HCT116 (cell line): ENCODE measurements around the gene SHANK2. TPM values are rescaled to one million over a fixed set of nuclear protein-coding genes. Genes with fewer than 3 reads are reported as not detected.

Experiments
- ATAC-seq: fragments of 200-7000 bp; cut with Tn5 transposase; 2 replicates; pipeline ENCODE4 v1.9.1; 2020; ENCODE audit warnings: mild to moderate bottlenecking, moderate library complexity
- BruUV-seq: library from RNA; stranded (reverse); fragments of 400-500 nt; replicated peaks from 2 replicates; lab custom pipeline; 2021; lab: Mats Ljungman, UMichigan
- CTCF ChIA-PET: fragments of 300-600 bp; sonication (Branson Sonifier 250); formaldehyde crosslinking; loops from one replicate; lab custom pipeline; 2021; ENCODE audit warnings: antibody characterized with exemption; lab: Charles Lee
- POLR2A ChIA-PET: fragments of 300-600, 350-600 bp; sonication (Branson Sonifier 250); formaldehyde crosslinking; loops from one replicate; lab custom pipeline; 2021; ENCODE audit warnings: antibody characterized with exemption; lab: Charles Lee
- RAD21 ChIA-PET, 2 experiments: fragments of 300-600 bp; sonication (Branson Sonifier 250); formaldehyde crosslinking; loops; one replicate each; lab custom pipeline; 2023; ENCODE audit warnings: low total read pairs in 2 of 2; ENCODE audit not compliant: uncharacterized antibody in 2 of 2, unreplicated experiment in 2 of 2, low non-redundant PET in 1 of 2; lab: Charles Lee
- DNase-seq: peaks from one replicate; pipeline ENCODE4 v3.0.0-alpha.2; 2010; ENCODE audit warnings: low read depth, low spot score
- H2AFZ ChIP-seq: fragments of 200-600 bp; shearing (Covaris generic), sonication (generic); 2 replicates; pipeline ENCODE4 v1.6.1; 2017; ENCODE audit warnings: low read depth, mixed run types, mixed read lengths, antibody characterized with exemption, low read length; ENCODE audit not compliant: poor library complexity, severe bottlenecking
- H3K27ac ChIP-seq: 2 replicates; pipeline ENCODE4 v1.5.1; 2012; ENCODE audit warnings: low read depth, low read length
- H3K27me3 ChIP-seq: fragments of 200-600 bp; sonication (generic); 2 replicates; pipeline ENCODE4 v1.6.1; 2016; ENCODE audit warnings: mixed run types, low read length, mixed read lengths; ENCODE audit not compliant: insufficient read depth
- H3K36me3 ChIP-seq, 2 experiments: fragments of 200-500 bp in 1 of 2; fragments of 200-600 bp in 1 of 2; sonication (Bioruptor generic) in 1 of 2; sonication (generic) in 1 of 2; 2 replicates each; pipeline versions ENCODE4 v1.5.1 to v1.6.1; 2014 to 2016; ENCODE audit warnings: low read length in 2 of 2, inconsistent platforms in 1 of 2, mixed read lengths in 1 of 2, mixed run types in 1 of 2; ENCODE audit not compliant: insufficient read depth in 2 of 2, control insufficient read depth in 1 of 2
- H3K4me1 ChIP-seq, 2 experiments: fragments of 200-600 bp in 1 of 2; sonication (generic) in 1 of 2; 2 replicates each; pipeline versions ENCODE4 v1.5.1 to v1.6.1; 2012 to 2017; ENCODE audit warnings: low read length in 2 of 2, inconsistent platforms in 1 of 2, mild to moderate bottlenecking in 1 of 2, mixed read lengths in 1 of 2, mixed run types in 1 of 2, moderate library complexity in 1 of 2; ENCODE audit not compliant: insufficient read depth in 2 of 2, control insufficient read depth in 1 of 2
- H3K4me2 ChIP-seq: fragments of 200-600 bp; sonication (generic); 2 replicates; pipeline ENCODE4 v1.6.1; 2017; ENCODE audit warnings: mixed run types, low read length, mixed read lengths
- H3K4me3 ChIP-seq, 2 experiments: fragments of 200-600 bp in 1 of 2; sonication (generic) in 1 of 2; replicated peaks in 1 of 2; 2 replicates each; pipeline ENCODE4 v1.5.1; 2011 to 2016; ENCODE audit warnings: low read length in 2 of 2, control low read depth in 1 of 2, low read depth in 1 of 2, mild to moderate bottlenecking in 1 of 2, mixed read lengths in 1 of 2, mixed run types in 1 of 2
- H3K79me2 ChIP-seq: fragments of 200-600 bp; sonication (generic); 2 replicates; pipeline ENCODE4 v1.6.1; 2017; ENCODE audit warnings: mild to moderate bottlenecking, mixed run types, low read length, moderate library complexity, mixed read lengths; ENCODE audit not compliant: insufficient read depth
- H3K9ac ChIP-seq: fragments of 200-600 bp; sonication (generic); 2 replicates; pipeline ENCODE4 v1.6.1; 2016; ENCODE audit warnings: low read length, mixed read lengths
- H3K9me2 ChIP-seq: fragments of 200-600 bp; sonication (generic), shearing (Covaris generic); 2 replicates; pipeline ENCODE4 v1.6.1; 2017; ENCODE audit warnings: mixed run types, mild to moderate bottlenecking, moderate library complexity; ENCODE audit not compliant: insufficient read depth
- H3K9me3 ChIP-seq, 2 experiments: fragments of 200-500 bp in 1 of 2; fragments of 200-600 bp in 1 of 2; sonication (Bioruptor generic) in 1 of 2; sonication (generic) in 1 of 2; 2 replicates each; pipeline ENCODE4 v1.6.1; 2014 to 2017; ENCODE audit warnings: low read length in 2 of 2, mixed read lengths in 2 of 2, inconsistent platforms in 1 of 2, low read depth in 1 of 2, mild to moderate bottlenecking in 1 of 2, mixed run types in 1 of 2, moderate library complexity in 1 of 2; ENCODE audit not compliant: control insufficient read depth in 1 of 2, insufficient read depth in 1 of 2
- H4K20me1 ChIP-seq: fragments of 200-600 bp; sonication (generic), shearing (Covaris generic); 2 replicates; pipeline ENCODE4 v1.6.1; 2017; ENCODE audit warnings: mixed run types, mild to moderate bottlenecking, moderate library complexity; ENCODE audit not compliant: insufficient read depth
- CBX3 ChIP-seq: IDR thresholded peaks from 2 replicates; pipeline ENCODE4 v1.6.1; 2012; ENCODE audit warnings: low read depth
- CEBPB ChIP-seq: IDR thresholded peaks from 2 replicates; pipeline ENCODE4 v1.6.1; 2012; ENCODE audit warnings: low read depth
- EGR1 ChIP-seq: IDR thresholded peaks from 2 replicates; pipeline ENCODE4 v1.6.1; 2012; ENCODE audit warnings: low read depth
- ELF1 ChIP-seq: IDR thresholded peaks from 2 replicates; pipeline ENCODE4 v1.6.1; 2012; ENCODE audit warnings: low read depth, borderline replicate concordance
- EZH2 ChIP-seq: fragments of 200-600 bp; sonication (generic); IDR thresholded peaks from 2 replicates; pipeline ENCODE4 v1.6.1; 2017; ENCODE audit warnings: antibody characterized with exemption, mixed run types
- EZH2phosphoT487 ChIP-seq: fragments of 200-600 bp; IDR thresholded peaks from 2 replicates; pipeline ENCODE4 v1.6.1; 2018; ENCODE audit warnings: antibody characterized with exemption, borderline replicate concordance
- POLR2A ChIP-seq: IDR thresholded peaks from 2 replicates; pipeline ENCODE4 v1.7.0; 2011; ENCODE audit warnings: borderline replicate concordance; ENCODE audit not compliant: insufficient read depth, insufficient read length; ENCODE audit errors: extremely low read depth
- POLR2AphosphoS5 ChIP-seq: IDR thresholded peaks from 2 replicates; pipeline ENCODE4 v1.6.1; 2011; ENCODE audit warnings: mild to moderate bottlenecking, low read depth, low read length, moderate library complexity
- TCF7L2 ChIP-seq: IDR thresholded peaks from 2 replicates; pipeline ENCODE4 v1.7.0; 2011; ENCODE audit warnings: borderline replicate concordance, inconsistent platforms; ENCODE audit not compliant: insufficient read depth, insufficient read length; ENCODE audit errors: extremely low read depth
- YY1 ChIP-seq: IDR thresholded peaks from 2 replicates; pipeline ENCODE4 v1.6.1; 2011; ENCODE audit warnings: low read length, low read depth, moderate library complexity, mild to moderate bottlenecking; ENCODE audit not compliant: insufficient replicate concordance; ENCODE audit errors: extremely low read depth
- ZFX ChIP-seq: fragments of 450-650 bp; IDR thresholded peaks from 2 replicates; pipeline ENCODE4 v1.6.1; 2017
- ZNF274 ChIP-seq: fragments of 200-500 bp; sonication (Bioruptor generic); IDR thresholded peaks from 2 replicates; pipeline ENCODE4 v1.6.1; 2014; ENCODE audit warnings: mild to moderate bottlenecking, low read depth, low read length, inconsistent platforms
- intact Hi-C: fragments of 100-400 bp; cut with micrococcal nuclease; formaldehyde crosslinking; loops from 2 replicates; pipeline ENCODE4 v1.10.0; 2022
- total RNA-seq: library from RNA; stranded (reverse); gene quantifications from one replicate; pipeline ENCODE4 v1.2.1, GENCODE V29; 2021; ENCODE audit not compliant: unreplicated experiment
- TF ChIP-seq, protein P1 (sequence below): IDR thresholded peaks from 2 replicates; pipeline ENCODE4 v1.6.1; 2012
- TF ChIP-seq, protein P2 (sequence below): IDR thresholded peaks from 2 replicates; pipeline ENCODE4 v1.6.1; 2011; ENCODE audit warnings: mild to moderate bottlenecking, low read length, moderate library complexity; ENCODE audit not compliant: insufficient replicate concordance; ENCODE audit errors: extremely low read depth
- TF ChIP-seq, protein P3 (sequence below): IDR thresholded peaks from 2 replicates; pipeline ENCODE4 v1.6.1; 2012; ENCODE audit warnings: low read depth

Gene SHANK2
- total RNA-seq, 1 experiment from 2014 or later, result 16.9 TPM

DNA sequence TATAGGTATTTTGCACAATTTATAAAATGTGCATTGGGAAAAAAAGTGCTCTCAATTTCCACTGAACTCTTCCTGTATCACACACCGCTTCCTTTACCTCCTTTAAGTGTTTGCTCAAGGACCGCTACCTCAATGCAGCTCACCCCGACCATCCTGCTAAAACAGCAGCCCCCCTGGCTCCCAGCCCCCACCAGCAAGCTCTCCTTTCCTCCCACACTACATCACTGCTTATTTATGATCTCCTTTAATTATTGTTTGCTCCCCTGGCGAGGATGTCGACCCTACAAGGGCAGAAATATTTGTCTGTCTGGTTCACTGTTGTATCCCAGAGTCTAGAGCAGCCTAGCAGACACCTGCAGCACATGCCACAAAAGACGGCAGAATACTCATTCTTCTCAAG, 10.0 kb downstream of the SHANK2 start:
- H3K27ac ChIP-seq, result no peak overlapping the region
- no peaks in the 10 kb centered on the region for H3K4me1 ChIP-seq
- no peaks in the 10 kb centered on the region for H3K27me3 ChIP-seq
- no peaks in the 10 kb centered on the region for H3K79me2 ChIP-seq
- ChIA-PET RAD21 (no interaction called here), POLR2A (no interaction called here), CTCF (no interaction called here)
- intact Hi-C loops, result no loop called here
- DNase-seq, result no peak
- H4K20me1 ChIP-seq, result no peaks in the 10 kb centered on the region
- no TSS peak for BruUV-seq
- H3K36me3 ChIP-seq, result no peaks in the 10 kb centered on the region; a peak in 1 of 4 replicates
- H3K4me3 ChIP-seq, result no peak overlapping the region
- H3K9me2 ChIP-seq, result no peaks in the 10 kb centered on the region
- H2AFZ ChIP-seq, result no peak overlapping the region
- TF ChIP-seq, protein P1, sequence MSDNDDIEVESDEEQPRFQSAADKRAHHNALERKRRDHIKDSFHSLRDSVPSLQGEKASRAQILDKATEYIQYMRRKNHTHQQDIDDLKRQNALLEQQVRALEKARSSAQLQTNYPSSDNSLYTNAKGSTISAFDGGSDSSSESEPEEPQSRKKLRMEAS, result no peak
- no peak for TF ChIP-seq EGR1
- TF ChIP-seq, protein P2, sequence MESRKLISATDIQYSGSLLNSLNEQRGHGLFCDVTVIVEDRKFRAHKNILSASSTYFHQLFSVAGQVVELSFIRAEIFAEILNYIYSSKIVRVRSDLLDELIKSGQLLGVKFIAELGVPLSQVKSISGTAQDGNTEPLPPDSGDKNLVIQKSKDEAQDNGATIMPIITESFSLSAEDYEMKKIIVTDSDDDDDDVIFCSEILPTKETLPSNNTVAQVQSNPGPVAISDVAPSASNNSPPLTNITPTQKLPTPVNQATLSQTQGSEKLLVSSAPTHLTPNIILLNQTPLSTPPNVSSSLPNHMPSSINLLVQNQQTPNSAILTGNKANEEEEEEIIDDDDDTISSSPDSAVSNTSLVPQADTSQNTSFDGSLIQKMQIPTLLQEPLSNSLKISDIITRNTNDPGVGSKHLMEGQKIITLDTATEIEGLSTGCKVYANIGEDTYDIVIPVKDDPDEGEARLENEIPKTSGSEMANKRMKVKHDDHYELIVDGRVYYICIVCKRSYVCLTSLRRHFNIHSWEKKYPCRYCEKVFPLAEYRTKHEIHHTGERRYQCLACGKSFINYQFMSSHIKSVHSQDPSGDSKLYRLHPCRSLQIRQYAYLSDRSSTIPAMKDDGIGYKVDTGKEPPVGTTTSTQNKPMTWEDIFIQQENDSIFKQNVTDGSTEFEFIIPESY, result no peak
- TF ChIP-seq ZNF274, result no peak
- no peak for TF ChIP-seq EZH2
- TF ChIP-seq EZH2phosphoT487, result no peak
- no peak for TF ChIP-seq CBX3
- TF ChIP-seq, protein P3, sequence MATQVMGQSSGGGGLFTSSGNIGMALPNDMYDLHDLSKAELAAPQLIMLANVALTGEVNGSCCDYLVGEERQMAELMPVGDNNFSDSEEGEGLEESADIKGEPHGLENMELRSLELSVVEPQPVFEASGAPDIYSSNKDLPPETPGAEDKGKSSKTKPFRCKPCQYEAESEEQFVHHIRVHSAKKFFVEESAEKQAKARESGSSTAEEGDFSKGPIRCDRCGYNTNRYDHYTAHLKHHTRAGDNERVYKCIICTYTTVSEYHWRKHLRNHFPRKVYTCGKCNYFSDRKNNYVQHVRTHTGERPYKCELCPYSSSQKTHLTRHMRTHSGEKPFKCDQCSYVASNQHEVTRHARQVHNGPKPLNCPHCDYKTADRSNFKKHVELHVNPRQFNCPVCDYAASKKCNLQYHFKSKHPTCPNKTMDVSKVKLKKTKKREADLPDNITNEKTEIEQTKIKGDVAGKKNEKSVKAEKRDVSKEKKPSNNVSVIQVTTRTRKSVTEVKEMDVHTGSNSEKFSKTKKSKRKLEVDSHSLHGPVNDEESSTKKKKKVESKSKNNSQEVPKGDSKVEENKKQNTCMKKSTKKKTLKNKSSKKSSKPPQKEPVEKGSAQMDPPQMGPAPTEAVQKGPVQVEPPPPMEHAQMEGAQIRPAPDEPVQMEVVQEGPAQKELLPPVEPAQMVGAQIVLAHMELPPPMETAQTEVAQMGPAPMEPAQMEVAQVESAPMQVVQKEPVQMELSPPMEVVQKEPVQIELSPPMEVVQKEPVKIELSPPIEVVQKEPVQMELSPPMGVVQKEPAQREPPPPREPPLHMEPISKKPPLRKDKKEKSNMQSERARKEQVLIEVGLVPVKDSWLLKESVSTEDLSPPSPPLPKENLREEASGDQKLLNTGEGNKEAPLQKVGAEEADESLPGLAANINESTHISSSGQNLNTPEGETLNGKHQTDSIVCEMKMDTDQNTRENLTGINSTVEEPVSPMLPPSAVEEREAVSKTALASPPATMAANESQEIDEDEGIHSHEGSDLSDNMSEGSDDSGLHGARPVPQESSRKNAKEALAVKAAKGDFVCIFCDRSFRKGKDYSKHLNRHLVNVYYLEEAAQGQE, result no peak
- no peak for TF ChIP-seq ZFX
- no peak for TF ChIP-seq TCF7L2
- no peak for TF ChIP-seq ELF1
- no peak for TF ChIP-seq CEBPB
- TF ChIP-seq POLR2A, result no peak
- TF ChIP-seq YY1, result no peak
- no peak for TF ChIP-seq POLR2AphosphoS5
- H3K9ac ChIP-seq, result no peak overlapping the region
- ATAC-seq, result no peak
- no peaks in the 10 kb centered on the region for H3K9me3 ChIP-seq
- no peak overlapping the region for H3K4me2 ChIP-seq
